Testis (tissue), 2 donors: ENCODE measurements around the gene BGN.

Experiments
- CTCF ChIP-seq, 3 experiments: fragments of 450-650 bp in 2 of 3; fragments of 200-600 bp in 1 of 3; sonication (generic) in 1 of 3; IDR thresholded peaks; one replicate each; pipeline ENCODE4 v1.5.1; 2016 to 2019; ENCODE audit warnings: antibody characterized with exemption in 3 of 3, mild to moderate bottlenecking in 2 of 3, moderate library complexity in 1 of 3
- POLR2A ChIP-seq: fragments of 450-650 bp; IDR thresholded peaks from one replicate; pipeline ENCODE4 v1.6.1; 2017; ENCODE audit warnings: antibody characterized with exemption, mild to moderate bottlenecking, moderate library complexity

GRCh38 chrX:153491351-153491914 is 3.3 kb upstream of the BGN start:
- TF ChIP-seq CTCF (IDR thresholded peaks at IDR 0.05) (no peak), POLR2A (no peak)
